Stimulated activated CD8-positive, alpha-beta memory T cell treated with anti-CD3 and anti-CD28 coated beads, Interleukin-2, amount 100 ng/mL, for 1 hour (primary cell): ENCODE measurements around the gene TPD52L3.
A peak's percentile ranks its signal among the peaks of the same experiment; 100 is the strongest.

ENCODE experiments used
- DNase-seq, 2 donors: peaks; one replicate each; pipeline ENCODE4 v3.0.0-alpha.2; 2020; ENCODE audit warnings: low read depth in 2 of 2

TPD52L3 gene

GRCh38 chr9:6328103-6328502 lies at the start of gene TPD52L3:
Gene TPD52L3, plus strand, starts transcription at chr9:6328375. Its CDS starts 221 bp downstream, at chr9:6328596.
- DNase-seq = no peak

GRCh38 chr9:6301858-6302257 lies 26.3 kb upstream of the TPD52L3 start:
- no peak for DNase-seq

GRCh38 chr9:6302417-6302816 lies 25.8 kb upstream of the TPD52L3 start:
- no peak for DNase-seq

GRCh38 chr9:6304232-6304631 lies 23.9 kb upstream of the TPD52L3 start:
- no peak for DNase-seq

GRCh38 chr9:6305954-6306563 lies 22.1 kb upstream of the TPD52L3 start:
- DNase-seq = no peak

GRCh38 chr9:6307551-6308096 lies 20.6 kb upstream of the TPD52L3 start:
- no peak for DNase-seq

GRCh38 chr9:6330958-6331634 lies 2.9 kb downstream of the TPD52L3 start:
- no peak for DNase-seq

- no peak for DNase-seq
These were observed 6.1 kb downstream of the TPD52L3 start for GRCh38 chr9:6334305-6334704.

- DNase-seq = no peak
These were observed 20.6 kb downstream of the TPD52L3 start for GRCh38 chr9:6348766-6349165.

GRCh38 chr9:6351737-6352136 lies 23.6 kb downstream of the TPD52L3 start:
- DNase-seq = no peak

GRCh38 chr9:6354072-6354686 lies 26.0 kb downstream of the TPD52L3 start:
- DNase-seq = peak in 1 of 2 donors; percentile 9

- no peak for DNase-seq
These were observed 27.6 kb downstream of the TPD52L3 start for GRCh38 chr9:6355728-6356127.

- DNase-seq = no peak
These were observed 28.3 kb downstream of the TPD52L3 start for GRCh38 chr9:6356441-6356840.

- no peak for DNase-seq
These were observed 28.7 kb downstream of the TPD52L3 start for GRCh38 chr9:6356904-6357303.

- DNase-seq = no peak
These were observed 39.1 kb downstream of the TPD52L3 start for GRCh38 chr9:6367128-6367890.

- no peak for DNase-seq
These were observed 40.7 kb downstream of the TPD52L3 start for GRCh38 chr9:6368831-6369230.
